GM18870 (cell line): Measurements from ENCODE around the gene FOXL2.

Experiments used
- ATAC-seq: cut with Tn5 transposase; IDR thresholded peaks from one replicate; pipeline ENCODE4 v1.9.1; 2021; ENCODE audit warnings: moderate library complexity; ENCODE audit not compliant: unreplicated experiment

Gene FOXL2

DNA sequence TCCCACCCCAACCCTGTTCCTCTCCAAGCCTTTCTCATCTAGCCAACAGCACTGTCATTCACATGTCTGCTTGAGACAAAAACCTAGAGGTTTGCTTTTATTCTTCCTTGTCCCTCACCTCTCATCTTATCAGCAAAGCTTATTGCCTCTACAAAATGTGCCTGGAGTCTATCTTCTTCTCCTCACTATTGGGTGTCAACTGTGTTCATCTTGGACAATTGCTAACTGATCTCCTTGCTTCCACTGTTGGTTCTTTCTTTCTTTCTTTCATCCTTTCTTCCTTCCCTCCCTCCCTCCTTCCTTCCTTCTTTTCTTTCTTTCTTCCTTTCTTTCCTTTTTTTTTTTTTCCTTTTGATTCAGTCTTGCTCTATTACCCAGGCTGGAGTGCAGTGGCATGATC, 48.2 kb downstream of the FOXL2 start:
- ATAC-seq: no peak

DNA sequence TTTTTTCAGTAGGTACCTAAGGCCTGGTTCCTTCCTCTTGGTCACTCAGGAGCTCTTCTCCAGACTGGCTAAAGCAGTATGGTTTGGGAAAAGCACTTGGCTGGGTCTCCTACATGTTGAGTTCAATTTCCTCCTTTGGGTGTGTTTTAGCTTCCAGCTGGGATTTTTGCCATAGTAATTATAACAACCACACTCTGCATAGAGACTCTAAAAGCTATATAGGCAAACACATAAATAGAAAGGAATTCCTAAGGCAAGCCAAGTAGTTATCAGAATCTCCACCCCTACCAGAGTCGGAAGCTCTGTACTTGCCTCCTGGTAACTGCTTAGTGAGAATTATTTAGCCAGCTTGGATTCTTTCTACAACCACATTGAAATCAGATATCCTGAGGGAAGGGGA, 48.6 kb downstream of the FOXL2 start:
- no peak for ATAC-seq
